ENCODE results near the gene ZNF503.

GRCh38 chr10:75422913-75423312 is 21.3 kb upstream of the ZNF503 start:
- no peak for TF ChIP-seq EZH2 (IDR thresholded peaks at IDR 0.05)
- TF ChIP-seq POLR2AphosphoS5 (IDR thresholded peaks at IDR 0.05; ENCODE audit: borderline replicate concordance, low read depth, low read length) = no peak
- no peak for TF ChIP-seq FOXP2 (optimal IDR thresholded peaks at IDR 0.05; ENCODE audit: control extremely low read depth, extremely low read length, insufficient read depth)
